T-helper 2 cell (primary cell): ENCODE results near the gene HOMER3.
"Not testable (repeated sequence)": the region's sequence is repeated elsewhere in the genome, so short reads cannot be mapped to it uniquely, and the experiment has no call there.

Source experiments
- DNase-seq, 5 experiments: peaks; one replicate each; pipeline versions ENCODE4 v3.0.0 to v3.0.0-alpha.2; 2012 to 2022

Gene HOMER3

DNA sequence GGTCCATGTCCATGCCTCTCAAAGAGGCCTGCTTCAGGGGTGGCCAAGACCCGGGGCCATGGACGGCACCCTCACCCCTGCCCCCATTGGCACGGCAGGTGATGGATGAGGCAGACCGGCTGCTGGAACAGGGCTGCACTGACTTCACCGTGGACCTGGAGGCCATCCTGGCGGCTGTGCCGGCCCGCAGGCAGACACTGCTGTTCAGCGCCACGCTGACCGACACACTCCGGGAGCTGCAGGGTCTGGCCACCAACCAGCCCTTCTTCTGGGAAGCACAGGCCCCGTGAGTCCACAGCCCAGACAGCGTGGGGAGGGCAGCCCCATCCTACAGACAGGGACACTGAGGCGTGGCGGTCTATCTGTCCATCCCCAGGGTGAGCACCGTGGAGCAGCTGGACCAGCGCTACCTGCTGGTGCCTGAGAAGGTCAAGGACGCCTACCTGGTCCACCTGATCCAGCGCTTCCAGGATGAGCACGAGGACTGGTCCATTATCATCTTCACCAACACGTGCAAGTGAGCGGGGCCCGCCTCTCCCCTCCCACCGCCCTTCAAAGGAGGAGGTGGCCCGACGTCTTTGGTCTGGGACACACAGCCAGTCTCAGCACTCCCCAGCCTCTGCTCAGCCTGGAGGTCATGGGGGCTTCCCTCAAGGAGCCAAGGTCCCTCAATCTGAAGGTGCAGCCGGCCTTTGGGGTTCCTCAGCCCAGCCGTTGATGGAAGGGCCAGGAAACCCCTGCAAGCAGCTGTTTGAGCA lies 18.6 kb downstream of the HOMER3 start:
- DNase-seq = no peak

DNA sequence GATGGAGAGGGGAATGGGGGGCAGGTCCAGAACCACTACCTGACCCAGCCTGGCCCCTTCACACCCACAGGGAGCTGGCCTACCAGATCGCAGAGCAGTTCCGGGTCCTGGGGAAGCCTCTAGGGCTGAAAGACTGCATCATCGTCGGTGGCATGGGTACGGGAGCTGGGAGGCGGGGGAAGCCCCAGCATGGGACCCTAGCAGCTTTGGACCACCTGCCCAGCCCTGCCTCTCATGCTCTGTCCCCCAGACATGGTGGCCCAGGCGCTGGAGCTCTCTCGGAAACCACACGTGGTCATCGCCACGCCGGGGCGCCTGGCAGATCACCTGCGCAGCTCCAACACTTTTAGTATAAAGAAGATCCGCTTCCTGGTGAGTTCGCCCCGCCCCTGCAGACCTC lies 19.4 kb downstream of the HOMER3 start:
- no peak for DNase-seq

DNA sequence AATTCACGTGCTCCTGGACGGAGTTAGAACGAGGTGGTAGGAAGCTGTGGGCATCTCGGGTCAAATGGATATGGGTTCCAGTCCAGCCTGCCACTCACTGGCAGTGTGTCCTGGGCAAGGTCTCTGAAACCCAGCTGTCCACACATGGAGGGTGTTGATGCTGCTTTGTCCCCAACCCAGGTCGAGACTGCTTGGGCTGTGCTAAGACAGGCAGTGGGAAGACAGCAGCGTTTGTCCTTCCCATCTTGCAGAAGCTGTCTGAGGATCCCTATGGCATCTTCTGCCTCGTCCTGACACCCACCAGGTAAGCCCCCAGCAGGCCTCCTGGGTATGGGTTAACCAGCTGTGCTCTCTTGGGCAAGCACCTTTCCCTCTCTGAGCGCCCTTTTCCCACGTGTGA lies 20.6 kb downstream of the HOMER3 start:
- DNase-seq = no peak

DNA sequence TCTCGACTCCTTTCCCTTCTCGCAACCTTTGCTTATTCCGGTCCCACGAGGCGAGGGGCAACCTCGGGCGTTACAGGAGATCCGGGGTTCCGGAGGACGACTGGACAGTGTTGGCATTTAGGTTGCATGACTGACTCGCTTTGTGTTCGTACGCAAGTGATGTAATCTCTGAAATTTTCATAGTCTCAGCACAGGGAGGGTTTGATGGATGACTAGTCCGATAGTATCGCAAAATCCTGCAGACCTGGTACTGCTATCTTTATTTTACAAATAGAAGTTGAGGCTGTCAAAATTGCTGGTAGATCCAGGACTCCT lies 21.2 kb downstream of the HOMER3 start:
- DNase-seq = no peak

DNA sequence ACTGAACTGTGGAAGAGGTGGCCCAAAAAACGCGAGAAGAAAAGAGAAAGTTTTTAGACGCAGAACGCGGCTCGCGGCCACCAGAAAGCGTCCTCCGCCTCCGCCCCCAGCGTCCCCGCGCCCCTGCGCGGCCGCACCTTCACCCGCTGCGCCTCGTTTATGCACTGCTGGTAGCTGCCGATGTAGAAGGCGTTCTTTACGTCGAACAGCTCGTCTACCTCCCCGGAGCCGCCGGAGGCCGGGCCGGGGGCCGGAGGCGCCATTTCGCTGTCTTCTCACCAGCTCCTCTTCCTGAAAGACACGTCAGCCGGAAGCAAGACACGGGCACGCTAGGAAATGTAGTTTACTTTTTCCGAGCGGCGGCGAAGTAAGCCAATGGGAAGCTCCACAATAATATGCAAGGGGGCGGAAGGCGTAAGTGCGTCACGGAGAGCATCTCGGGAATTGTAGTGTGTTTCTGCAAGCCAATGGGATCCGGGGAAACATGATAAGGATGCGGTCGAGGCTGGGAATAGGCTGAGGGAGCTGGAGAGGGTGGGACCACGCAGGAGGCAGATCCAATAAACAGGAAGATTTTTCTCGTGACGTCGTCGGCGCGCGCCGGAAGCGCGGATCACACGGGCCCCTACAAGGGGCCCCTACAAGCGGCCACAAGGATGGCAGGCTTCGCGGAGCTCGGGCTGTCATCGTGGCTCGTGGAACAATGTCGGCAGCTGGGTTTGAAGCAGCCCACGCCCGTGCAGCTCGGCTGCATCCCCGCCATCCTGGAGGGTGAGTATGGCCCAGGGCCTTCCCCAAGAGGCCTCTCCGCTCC lies 21.7 kb downstream of the HOMER3 start, which contains the start of the genes COPE and DDX49:
COPE (minus strand) TSS at position 302 of the 814 bp plus-strand sequence; CDS start at position 263, 39 bp downstream.
DDX49 (plus strand) TSS at position 630 of the 814 bp plus-strand sequence; CDS start at position 657, 27 bp downstream.
- peak; percentile 87 to 100 (median 97) for DNase-seq

DNA sequence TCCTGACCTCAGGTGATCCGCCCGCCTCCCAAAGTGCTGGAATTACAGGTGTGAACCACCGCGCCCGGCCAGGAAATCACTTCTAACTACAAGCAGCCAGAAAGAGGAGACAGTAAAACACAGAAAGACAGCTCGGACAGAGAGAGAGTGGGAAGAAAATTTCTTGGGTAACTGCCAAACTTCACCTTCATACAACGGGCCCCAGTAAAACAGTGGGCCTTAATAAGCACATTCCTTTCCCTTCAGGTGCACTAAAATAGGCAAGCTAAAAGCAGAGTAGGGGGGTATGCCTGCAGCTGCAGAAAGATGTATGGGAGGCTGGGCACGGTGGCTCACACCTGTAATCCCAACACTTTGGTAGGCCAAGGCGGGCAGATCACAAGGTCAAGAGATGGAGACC lies 23.4 kb downstream of the HOMER3 start:
- DNase-seq = not testable (repeated sequence)

DNA sequence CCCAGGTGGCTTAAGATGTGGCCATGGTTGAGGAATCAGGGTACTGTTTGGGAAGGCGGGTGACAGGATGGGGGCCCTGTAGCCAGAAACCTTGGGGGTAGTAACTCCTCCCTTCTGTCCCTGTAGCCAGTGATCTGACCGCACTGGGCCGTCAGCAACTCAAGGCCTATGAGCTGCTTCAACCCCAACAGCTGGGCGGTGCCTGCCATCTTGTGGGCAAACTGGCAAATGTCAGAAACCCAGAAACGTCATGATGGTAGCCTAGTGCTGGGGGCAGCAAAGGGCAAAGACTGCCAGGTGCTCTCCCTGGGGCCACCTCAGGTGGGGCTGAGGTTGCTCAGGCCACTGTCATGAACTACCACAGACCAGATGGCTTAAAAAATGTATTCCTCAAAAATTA lies 25.4 kb downstream of the HOMER3 start:
- DNase-seq = peak in 2 of 5 experiments; percentile 14 to 63

DNA sequence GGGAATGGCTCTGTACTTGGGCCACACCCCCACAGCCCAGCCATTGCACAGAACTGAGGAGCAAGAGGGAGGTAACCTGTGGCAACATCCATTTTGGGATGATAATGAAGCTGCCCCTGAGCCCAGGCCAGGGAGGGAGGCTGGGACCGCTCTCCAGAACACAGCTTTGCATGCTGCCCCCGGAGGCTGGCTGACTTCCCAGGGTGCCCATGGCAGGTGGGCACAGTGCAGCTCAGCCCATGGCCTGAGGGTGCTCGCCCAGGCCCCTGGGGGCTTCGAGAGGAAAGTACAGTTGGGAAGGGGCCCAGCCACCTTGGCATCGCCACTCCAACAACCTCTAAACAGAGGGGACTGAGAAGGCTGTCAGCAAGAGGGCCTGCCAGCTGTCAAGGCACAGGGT lies 27.6 kb downstream of the HOMER3 start:
- DNase-seq = no peak

DNA sequence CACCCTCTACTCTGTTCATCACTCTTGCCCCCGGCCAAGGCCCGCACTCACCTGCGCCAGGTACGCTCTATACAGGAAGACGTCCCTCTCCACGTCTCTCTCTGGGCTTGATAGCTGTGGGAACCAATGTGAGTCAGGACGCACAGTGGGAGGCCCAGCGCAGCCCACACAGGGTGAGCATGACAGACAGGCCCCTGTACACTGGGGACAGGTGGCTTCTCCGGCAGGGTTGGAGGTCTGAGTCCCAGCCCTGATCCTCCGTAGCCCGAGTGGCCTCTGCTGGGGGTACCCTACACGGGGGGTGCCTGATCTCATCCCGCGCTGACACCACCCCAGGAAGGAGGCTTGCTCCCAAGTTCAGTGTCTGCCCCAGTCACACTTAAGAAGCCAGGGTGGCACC lies 28.1 kb downstream of the HOMER3 start:
- DNase-seq = no peak

DNA sequence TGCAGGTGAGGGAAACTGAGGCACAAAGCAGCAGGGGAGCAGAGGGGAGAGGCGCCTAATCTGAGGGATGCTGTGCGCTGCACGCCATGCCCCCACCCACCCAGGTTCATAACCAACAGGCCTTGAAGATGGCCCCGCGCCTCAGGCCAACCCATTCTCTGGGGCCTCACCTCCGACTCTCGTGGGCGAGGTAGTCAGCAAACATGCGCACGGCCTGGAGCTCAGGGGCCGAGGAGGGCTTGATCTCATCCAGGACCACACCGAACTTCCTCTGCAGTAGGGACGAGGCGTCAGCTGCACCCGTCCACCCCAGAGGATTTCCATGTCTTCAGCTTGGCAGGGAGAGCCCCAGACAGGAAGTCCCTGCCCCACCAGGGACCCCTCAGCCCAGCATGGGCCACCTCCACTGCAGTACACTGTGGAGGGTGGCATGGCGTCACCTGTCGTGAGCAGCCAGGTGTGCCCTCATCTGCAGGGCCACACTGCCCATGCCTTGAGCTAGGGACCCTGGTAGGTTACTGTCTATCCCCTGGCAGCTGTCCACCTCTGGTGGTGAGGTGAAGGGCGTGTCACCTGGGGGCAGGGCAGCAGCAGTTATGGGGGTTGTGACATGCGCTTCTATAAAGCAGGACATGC lies 30.1 kb downstream of the HOMER3 start:
- DNase-seq = no peak

DNA sequence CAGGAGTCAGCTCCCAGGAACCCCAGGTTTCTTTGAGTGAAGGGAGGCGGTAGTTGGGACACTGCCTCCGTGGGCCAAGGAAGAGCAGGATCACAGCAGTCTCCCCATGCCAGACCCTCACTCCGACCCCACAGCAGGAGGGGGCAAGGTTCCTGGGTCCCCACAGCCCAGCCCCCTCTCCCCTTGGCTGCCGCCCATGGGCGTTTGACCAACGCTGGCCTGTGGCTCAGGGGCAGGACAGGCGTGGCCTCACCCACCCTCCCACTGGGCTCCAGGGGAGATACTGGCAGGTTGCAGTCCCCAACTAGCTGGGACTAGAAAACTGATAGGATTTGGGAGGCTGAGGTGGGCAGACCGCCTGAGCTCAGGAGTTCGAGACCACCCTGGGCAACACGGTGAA lies 31.0 kb downstream of the HOMER3 start:
- DNase-seq = no peak

DNA sequence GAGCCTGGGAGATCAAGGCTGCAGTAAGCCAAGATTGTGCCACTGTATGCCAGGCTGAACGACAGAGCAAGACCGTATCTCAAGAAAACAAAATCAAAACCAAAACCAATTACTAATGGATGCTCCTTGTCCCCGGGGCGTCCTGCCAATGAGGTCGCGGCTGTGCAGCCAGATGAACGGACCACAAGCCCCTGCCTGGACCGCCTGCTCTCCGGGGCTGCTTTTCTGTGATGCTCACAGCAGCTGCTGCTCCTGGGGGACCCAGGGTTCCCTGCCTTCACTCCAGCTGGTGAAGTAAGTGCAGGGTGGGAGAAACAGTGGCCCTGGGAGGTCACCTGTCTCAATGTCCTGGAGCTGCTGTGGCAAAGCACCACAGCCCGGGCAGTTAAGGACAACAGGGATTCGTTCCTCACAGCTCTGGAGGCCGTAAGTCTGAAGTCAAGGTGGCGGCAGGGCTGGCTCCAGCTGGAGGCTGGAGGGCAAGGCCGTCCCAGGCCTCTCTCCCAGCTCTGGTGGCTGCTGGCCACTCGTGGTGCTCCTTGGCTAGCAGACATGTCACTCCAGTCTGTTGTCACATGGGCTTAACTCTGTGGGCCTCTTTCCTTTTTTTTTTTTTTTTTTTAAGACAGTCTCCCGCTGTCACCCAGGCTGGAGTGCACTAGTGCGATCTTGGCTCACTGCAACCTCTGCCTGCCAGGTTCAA lies 31.9 kb downstream of the HOMER3 start:
- no peak for DNase-seq

DNA sequence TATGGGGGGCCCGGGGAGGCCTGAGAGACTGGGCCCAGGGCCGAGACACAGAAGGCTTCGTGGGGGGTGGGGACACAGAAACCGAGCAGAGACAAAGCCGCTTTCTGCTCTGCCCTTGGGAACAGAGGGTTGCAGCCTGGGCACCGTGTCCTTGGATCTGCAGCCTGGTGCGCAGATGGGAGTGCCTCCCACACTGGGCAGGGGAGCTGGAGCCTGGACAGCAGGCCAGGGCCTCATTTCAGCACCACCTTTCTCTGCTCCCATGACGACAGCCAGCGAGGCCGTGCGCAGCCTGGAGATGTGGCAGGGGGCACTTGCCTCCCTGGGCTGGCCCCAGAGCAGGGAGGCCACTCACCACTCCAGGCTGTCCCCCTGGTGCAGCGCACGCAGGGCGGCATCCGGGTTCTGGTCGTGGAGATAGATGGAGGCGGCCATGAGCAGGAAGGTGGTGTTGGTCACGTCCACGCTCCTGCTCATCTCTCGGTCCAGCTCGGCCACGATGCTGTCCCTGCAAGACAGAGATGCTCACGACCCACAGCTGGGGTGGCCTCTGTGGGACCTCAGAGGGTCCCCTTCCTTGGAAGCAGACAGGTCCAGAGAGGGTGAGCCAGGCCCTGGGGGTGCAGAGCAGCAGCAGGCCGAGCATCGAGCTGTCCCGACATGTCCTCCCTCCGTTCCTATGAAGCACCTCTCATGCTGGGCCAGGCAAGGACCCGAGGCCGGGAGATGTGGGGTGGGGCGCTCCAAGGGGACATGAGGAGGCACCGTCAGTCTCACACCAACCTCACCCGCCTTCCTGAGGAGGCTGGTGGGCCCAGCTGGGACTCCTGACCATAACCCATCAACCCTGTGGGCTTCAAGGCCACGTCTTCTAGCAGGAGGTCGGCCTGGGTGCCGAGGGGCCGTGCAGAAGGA lies 34.2 kb downstream of the HOMER3 start:
- DNase-seq = no peak

DNA sequence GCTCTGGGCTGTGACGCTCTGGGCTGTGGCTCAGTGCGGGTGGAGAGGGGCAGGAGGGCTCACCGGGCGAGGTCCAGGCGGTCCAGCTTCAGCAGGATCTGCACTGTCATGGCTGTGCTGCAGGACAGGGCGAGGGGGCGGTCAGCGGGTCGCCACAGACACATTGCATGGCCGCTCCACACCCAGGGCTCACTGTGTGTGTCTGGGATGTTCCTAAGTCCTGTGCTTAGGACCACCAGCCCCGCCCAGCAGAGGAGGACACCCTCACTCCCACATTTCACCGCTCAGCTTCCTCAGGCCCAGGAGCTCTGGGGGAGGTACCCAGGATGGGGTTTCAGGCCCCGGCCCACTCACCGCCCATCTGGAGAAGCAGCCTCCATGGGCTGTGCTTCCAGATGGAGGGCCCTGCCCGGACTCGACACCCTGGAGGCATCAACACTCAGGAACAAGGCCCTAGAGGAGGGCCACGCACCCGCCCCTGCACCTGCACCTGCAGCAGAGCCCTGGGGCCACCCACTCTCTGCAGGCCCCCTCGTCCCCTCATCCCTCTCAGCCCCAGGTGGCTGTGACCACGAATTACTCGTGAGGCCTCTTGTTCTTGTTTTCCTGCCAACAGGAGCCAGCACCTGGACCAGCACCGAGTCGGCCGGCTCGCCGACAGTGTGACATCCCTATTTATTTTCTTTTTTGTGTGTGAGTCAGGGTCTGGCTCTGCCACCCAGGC lies 35.3 kb downstream of the HOMER3 start:
- DNase-seq = no peak

DNA sequence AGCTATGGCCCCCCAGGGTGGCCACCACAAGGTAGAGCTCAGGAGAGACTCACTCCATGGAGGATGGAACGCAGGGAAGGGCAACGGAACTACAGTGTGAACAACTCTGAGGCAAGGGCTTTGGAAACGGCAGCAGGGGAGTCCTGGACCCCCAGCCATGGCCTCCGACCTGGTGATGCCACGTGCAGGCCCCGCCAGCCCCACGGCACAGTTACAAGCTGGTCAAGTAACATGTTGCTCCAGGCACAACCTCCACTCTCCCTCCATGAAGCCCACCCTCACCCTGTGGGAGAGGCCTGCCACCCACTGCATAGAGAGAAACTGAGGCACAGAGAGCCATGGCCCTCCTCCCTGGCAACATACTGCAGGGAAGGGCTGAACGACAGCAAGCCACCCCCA lies 36.0 kb downstream of the HOMER3 start:
- DNase-seq = no peak

DNA sequence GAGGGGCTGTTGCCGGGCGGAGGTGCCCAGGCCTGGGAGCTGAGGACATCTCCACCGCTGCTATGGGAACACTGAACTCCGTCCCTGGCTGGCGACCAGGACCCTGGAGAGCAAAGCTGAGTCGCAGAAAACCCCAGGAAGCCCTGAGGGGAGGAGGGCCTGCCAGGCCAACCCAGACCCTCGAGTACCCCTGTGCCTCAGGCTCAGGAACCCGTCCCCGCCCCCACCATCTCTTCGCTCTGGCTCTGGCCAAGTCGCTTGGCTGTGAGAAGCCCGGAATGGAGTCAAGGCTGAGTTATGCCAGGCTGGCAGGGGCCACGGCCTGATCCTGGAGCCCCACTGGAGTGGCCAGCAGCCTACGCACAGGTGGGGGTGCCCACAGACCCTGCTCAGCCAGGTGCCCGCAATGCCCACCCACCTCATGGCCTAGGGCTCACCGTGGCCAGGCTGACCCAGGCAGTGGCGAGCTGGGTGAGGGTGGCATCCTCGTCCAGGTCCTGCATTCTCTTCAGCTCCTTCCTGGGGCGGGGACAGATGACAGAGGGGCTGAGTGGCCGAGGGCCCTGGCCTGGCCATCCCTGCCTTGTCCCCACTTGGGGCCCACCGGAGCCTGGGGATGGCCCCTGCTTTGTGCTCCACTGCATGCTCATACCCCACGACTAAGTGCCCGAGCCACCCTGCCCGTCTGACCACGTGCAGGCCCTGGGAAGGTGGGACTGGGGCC lies 36.5 kb downstream of the HOMER3 start:
- no peak for DNase-seq

DNA sequence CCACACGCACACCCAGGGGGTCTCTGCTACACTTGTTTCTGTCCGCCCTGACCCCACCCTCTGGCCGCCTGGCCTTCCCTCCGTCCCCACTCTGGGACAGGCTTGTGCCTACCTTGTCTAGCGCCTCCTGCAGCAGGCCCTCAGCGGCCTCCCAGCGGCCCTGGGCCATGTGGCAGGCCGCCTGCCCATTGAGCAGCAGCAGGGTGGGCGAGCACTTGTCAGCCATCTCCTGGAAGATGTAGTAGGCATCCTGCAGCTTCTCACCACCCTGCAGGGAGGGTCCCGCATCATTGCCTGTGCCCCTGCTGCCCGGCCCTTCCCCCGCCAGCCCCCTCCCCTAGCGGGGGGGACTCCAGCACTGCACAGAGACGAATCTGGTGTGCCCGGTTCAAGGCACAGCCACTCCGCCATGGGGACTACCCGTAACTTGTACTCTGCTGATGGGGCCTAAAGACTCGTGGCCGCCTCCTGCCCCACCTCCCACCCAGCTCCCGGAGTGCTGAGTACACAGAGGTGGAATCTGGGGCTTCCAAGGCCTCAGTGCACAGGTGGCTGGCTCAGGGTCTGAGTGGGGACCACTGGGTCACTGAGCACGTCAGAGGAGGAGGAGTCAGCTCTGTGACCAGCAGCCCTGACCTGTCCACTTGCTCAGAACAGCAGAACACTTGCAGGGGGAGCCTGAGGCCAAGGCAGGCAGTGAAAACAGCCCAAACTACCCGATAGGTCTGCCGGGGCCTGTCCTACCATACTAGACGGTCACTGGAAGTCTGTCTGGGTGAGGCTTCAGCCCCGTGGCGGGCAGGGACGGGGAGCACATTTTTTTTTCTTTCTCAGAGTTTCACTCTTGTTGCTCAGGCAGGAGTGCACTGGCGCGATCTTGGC lies 37.6 kb downstream of the HOMER3 start:
- no peak for DNase-seq

DNA sequence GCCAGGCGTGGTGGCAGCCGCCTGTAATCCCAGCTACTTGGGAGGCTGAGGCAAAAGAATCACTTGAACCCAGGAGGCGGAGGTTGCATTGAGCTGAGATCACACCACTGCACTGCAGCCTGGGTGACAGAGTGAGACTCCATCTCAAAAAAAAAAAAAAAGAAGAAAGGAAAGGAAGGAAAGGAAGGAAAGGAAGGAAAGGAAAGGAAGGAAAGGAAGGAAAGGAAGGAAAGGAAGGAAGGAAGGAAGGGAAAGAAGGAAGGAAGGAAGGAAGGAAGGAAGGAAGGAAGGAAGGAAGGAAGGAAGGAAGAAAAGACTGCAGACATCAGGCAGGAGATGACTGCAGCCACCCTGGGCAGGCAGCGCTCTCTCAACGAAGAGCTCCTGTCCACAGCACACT lies 38.5 kb downstream of the HOMER3 start:
- not testable (repeated sequence) for DNase-seq

DNA sequence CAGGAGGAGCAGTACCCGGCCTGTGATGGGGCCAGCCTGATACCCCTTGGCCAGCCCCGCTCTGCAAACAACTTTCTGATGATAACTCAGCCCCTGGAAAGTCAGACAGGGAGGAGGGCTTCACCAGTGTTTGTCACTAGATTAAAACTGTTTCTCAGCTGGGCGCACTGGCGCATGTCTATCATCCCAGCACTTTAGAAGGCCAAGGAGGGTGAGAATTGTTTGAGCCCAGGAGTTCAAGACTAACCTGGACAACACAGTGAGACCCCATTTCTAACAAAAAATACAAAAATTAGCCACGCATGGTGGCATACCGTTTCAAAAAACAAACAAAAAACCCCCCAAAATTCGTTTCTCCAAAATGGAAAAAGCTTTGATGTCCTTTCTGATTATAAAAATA lies 39.5 kb downstream of the HOMER3 start:
- no peak for DNase-seq
